GM19351 (cell line): Measurements from ENCODE around the gene OSBPL2.

Source experiments
- ATAC-seq: cut with Tn5 transposase; IDR thresholded peaks from one replicate; pipeline ENCODE4 v1.9.1; 2021; ENCODE audit warnings: mild to moderate bottlenecking, moderate library complexity; ENCODE audit not compliant: unreplicated experiment

Gene OSBPL2

GRCh38 chr20:62334881-62335280, 96.6 kb downstream of the OSBPL2 start:
- ATAC-seq: no peak

- no peak for ATAC-seq
Measured at GRCh38 chr20:62335532-62335931, 97.2 kb downstream of the OSBPL2 start.

- ATAC-seq: no peak
Measured at GRCh38 chr20:62336329-62336728, 98.0 kb downstream of the OSBPL2 start.

- ATAC-seq: no peak
Measured at GRCh38 chr20:62336775-62337557, 98.6 kb downstream of the OSBPL2 start.

- ATAC-seq: peak; percentile 41
Measured at GRCh38 chr20:62337558-62338293, 99.4 kb downstream of the OSBPL2 start.

- ATAC-seq: no peak
Measured at GRCh38 chr20:62338294-62338620, 99.9 kb downstream of the OSBPL2 start.

GRCh38 chr20:62339647-62340062, 101.3 kb downstream of the OSBPL2 start:
- peak; percentile 79 for ATAC-seq

GRCh38 chr20:62342910-62343309, 104.6 kb downstream of the OSBPL2 start:
- ATAC-seq: no peak

GRCh38 chr20:62344092-62344491, 105.8 kb downstream of the OSBPL2 start:
- ATAC-seq: no peak

- ATAC-seq: no peak
Measured at GRCh38 chr20:62344782-62345181, 106.5 kb downstream of the OSBPL2 start.
